ENCODE data around the gene PCSK9.
A peak's percentile ranks its signal among the peaks of the same experiment; 100 is the strongest.

Gene PCSK9

GRCh38 chr1:54995013-54995760 is 44.2 kb upstream of the PCSK9 start:
- in situ Hi-C loops (cut with MboI; ENCODE audit: low pct_unique_long_range_greater_than_20kb, low sequenced_read_pairs, unreplicated experiment) = loop anchor here (5.0 kb wide), 1 partner anchor 38 kb away; no protein-coding TSS in a partner anchor
- TF ChIP-seq CTCF (IDR thresholded peaks at IDR 0.05; ENCODE audit: extremely low read depth, insufficient read depth, missing control alignments) = no peak
- no peak for DNase-seq (ENCODE audit: low spot score)

GRCh38 chr1:54995835-54996234 is 43.5 kb upstream of the PCSK9 start:
- in situ Hi-C loops (cut with MboI; ENCODE audit: low pct_unique_long_range_greater_than_20kb, low sequenced_read_pairs, unreplicated experiment) = loop anchor here (5.0 kb wide), 1 partner anchor 39 kb away; no protein-coding TSS in a partner anchor

GRCh38 chr1:54996359-54996868 is 42.9 kb upstream of the PCSK9 start:
- peak; percentile 89 for TF ChIP-seq CTCF (IDR thresholded peaks at IDR 0.05; ENCODE audit: extremely low read depth, insufficient read depth, missing control alignments)
- in situ Hi-C loops (cut with MboI; ENCODE audit: low pct_unique_long_range_greater_than_20kb, low sequenced_read_pairs, unreplicated experiment) = loop anchor here (5.0 kb wide), 1 partner anchor 39 kb away; no protein-coding TSS in a partner anchor
- peak; percentile 95 for DNase-seq (ENCODE audit: low spot score)

More at GRCh38 chr1:54995835-54996234, 43.5 kb upstream of the PCSK9 start:
- TF ChIP-seq CTCF (IDR thresholded peaks at IDR 0.05; ENCODE audit: extremely low read depth, insufficient read depth, missing control alignments) = no peak
- no peak for DNase-seq (ENCODE audit: low spot score)

- TF ChIP-seq CTCF (IDR thresholded peaks at IDR 0.05; ENCODE audit: extremely low read depth, insufficient read depth, missing control alignments) = no peak
- in situ Hi-C loops (cut with MboI; ENCODE audit: low pct_unique_long_range_greater_than_20kb, low sequenced_read_pairs, unreplicated experiment) = loop anchor here (5.0 kb wide), 1 partner anchor 40 kb away; no protein-coding TSS in a partner anchor
- no peak for DNase-seq (ENCODE audit: low spot score)
Measured at GRCh38 chr1:54996869-54997710, 42.3 kb upstream of the PCSK9 start.

- no peak for TF ChIP-seq CTCF (IDR thresholded peaks at IDR 0.05; ENCODE audit: extremely low read depth, insufficient read depth, missing control alignments)
- in situ Hi-C loops (cut with MboI; ENCODE audit: low pct_unique_long_range_greater_than_20kb, low sequenced_read_pairs, unreplicated experiment) = loop anchor here (5.0 kb wide), 1 partner anchor 40 kb away; no protein-coding TSS in a partner anchor
- DNase-seq (ENCODE audit: low spot score) = no peak
Measured at GRCh38 chr1:54997711-54997986, 41.7 kb upstream of the PCSK9 start.

- no peak for DNase-seq (ENCODE audit: low spot score)
- TF ChIP-seq CTCF (IDR thresholded peaks at IDR 0.05; ENCODE audit: extremely low read depth, insufficient read depth, missing control alignments) = no peak
- in situ Hi-C loops (cut with MboI; ENCODE audit: low pct_unique_long_range_greater_than_20kb, low sequenced_read_pairs, unreplicated experiment) = loop anchor here (5.0 kb wide), 1 partner anchor 41 kb away; no protein-coding TSS in a partner anchor
Measured at GRCh38 chr1:54998100-54998499, 41.2 kb upstream of the PCSK9 start.

All from GM13977 (cell line).